ENCODE data around the gene LPIN3. TPM values are rescaled to one million over a fixed set of nuclear protein-coding genes. Genes with fewer than 3 reads are reported as not detected.
A peak's percentile ranks its signal among the peaks of the same experiment; 100 is the strongest.

Gene LPIN3
- total and polyA plus RNA-seq, 12 donors = 11.1 to 45.5 (median 18.2) TPM

DNA sequence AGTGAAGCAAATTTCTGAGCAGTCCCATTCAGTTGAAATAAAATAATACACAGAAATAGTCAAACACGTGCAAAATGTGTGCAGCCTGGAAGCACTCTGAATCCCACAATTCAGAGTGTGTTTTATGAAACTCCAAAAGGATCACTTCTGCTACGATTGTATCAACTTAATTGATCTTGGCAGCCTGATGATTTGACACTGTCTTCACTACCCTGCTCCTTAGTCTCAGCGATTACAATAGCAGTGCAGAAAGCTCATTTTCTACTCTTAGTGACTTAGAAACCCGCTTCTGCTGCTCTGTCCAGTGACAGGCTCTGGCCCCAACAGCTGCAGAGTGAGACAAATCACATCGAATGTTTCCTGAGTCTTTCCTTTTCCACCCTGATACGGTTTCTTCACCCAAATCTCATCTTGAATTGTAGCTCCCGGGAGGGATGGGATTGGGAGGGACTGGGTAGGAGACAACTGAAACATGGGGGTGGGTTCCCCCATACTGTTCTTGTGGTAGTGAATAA, 42.2 kb downstream of the LPIN3 start:
- no peak for ATAC-seq
- TF ChIP-seq CTCF (IDR thresholded peaks at IDR 0.05) = no peak
- no peaks in the 10 kb centered on the region for H3K36me3 ChIP-seq
- peaks cover 0 to 7% (median 0%) of the 10 kb centered on the region in 7 donors for H3K27me3 ChIP-seq
- no peak for DNase-seq
- intact Hi-C loops (cut with DNase I) = no loop called here
- 68 to 69% methylated on average over 7 of the region's 7 CpGs for WGBS, 2 donors
- H3K4me1 ChIP-seq = peaks cover 5 to 22% (median 13%) of the 10 kb centered on the region in 9 donors
- peak overlapping the region in 1 of 10 donors; percentile 31 for H3K27ac ChIP-seq
- no peak overlapping the region for H3K4me3 ChIP-seq
- no peaks in the 10 kb centered on the region for H3K9me3 ChIP-seq

DNA sequence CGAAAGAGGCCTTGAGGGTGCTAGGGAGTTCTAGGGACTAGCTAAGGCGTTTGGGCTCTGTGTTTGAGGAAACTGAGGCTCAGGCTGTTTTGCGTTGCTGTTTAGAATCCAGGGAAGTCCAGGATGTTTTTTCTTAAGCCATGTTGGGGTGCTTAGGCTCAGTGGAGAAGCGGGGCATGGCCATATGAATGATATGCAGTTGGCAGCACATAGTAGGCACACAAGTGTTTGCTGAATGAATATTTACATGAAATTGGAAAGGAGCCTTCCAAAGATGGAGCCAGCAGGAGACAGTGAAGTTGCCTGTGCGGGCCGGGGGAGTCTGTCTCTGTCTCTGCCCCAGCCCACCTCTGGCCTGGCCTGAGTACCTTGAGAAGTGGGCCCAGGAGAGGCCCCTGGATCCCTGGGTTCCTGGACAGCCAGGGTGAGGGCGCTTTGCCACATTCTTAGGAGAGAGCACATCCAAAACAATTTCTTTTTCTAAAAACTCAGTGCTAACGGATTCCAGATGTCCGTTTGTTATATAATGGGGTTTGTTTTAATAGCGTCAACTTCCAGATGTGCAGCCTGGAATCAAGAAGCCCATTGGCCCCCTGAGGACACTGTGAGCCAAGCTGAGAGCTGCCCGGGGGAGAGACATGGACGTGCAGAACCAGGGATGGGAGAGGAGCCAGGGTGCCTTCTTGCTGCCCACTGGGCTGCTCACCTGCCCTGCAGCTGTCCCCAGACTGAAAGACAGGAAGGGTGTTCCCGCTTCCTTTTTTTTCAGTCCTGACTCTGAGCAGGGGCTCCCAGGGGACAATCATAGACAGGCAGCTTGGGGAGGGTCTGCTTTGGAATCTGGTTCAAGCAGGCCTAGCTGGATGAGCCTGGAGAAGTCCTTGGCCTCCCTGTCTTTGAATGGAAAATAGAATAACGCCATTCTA, 46.1 kb downstream of the LPIN3 start:
- H3K36me3 ChIP-seq = no peaks in the 10 kb centered on the region
- H3K4me3 ChIP-seq = no peak overlapping the region
- 59 to 62% methylated on average over 14 of the region's 14 CpGs for WGBS, 2 donors
- H3K27ac ChIP-seq = peak overlapping the region in 8 of 10 donors; percentile 25 to 80 (median 63)
- H3K27me3 ChIP-seq = no peaks in the 10 kb centered on the region
- H3K9me3 ChIP-seq = no peaks in the 10 kb centered on the region
- H3K4me1 ChIP-seq = peaks cover 5 to 26% (median 17%) of the 10 kb centered on the region in 9 donors
- TF ChIP-seq CTCF (IDR thresholded peaks at IDR 0.05) = no peak
- ATAC-seq (peak; percentile 64 to 91 (median 82)), DNase-seq (peak; percentile 61 to 64)
- intact Hi-C loops (cut with DNase I) = no loop called here

DNA sequence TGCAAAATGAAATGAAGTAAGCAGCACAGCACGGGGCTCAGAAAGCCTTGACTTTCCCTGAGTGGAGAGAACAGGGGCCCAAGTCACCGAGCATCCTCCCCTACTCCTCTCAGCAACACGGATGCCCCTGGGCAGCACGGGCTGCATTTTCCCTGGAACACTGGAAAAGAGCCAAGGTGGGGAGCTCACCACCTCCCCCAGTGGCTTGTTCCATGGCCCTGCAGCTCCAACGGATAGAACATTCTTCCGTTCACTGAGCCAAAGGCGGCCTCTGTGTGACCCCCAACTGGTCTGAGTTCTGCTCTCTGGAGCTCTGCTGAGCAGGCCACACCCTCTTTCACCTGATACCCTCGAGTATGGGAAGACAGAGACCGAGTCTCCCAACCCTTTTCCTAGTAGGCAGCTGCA, 46.8 kb downstream of the LPIN3 start:
- WGBS, 2 donors = 33 to 35% methylated on average over 7 to 9 of the region's 9 CpGs
- DNase-seq = no peak

More for the DNA sequence above, 46.8 kb downstream of the LPIN3 start:
- peak overlapping the region in 8 of 10 donors; percentile 25 to 80 (median 63) for H3K27ac ChIP-seq
- TF ChIP-seq CTCF (IDR thresholded peaks at IDR 0.05) = peak in 2 of 9 donors; percentile 12 to 13
- H3K27me3 ChIP-seq = no peaks in the 10 kb centered on the region
- H3K4me3 ChIP-seq = no peak overlapping the region
- H3K36me3 ChIP-seq = no peaks in the 10 kb centered on the region
- H3K9me3 ChIP-seq = no peaks in the 10 kb centered on the region
- peaks cover 5 to 33% (median 17%) of the 10 kb centered on the region in 9 donors for H3K4me1 ChIP-seq
- intact Hi-C loops (cut with DNase I) = no loop called here
- peak; percentile 13 to 73 (median 34) for ATAC-seq
